AG04450 (cell line): ENCODE measurements around the gene OR5AP2. TPM values are rescaled to one million over a fixed set of nuclear protein-coding genes. Genes with fewer than 3 reads are reported as not detected.

Experiments
- CTCF ChIA-PET: fragments of 300-600, 350-600 bp; formaldehyde crosslinking; extraction: SDS; loops from one replicate; lab custom pipeline; 2022; ENCODE audit warnings: antibody characterized with exemption, inconsistent platforms; lab: Charles Lee
- POLR2A ChIA-PET: fragments of 350-600 bp; formaldehyde crosslinking; extraction: SDS; loops from one replicate; lab custom pipeline; 2021; ENCODE audit warnings: antibody characterized with exemption, inconsistent platforms; lab: Yijun Ruan, JAX
- DNase-seq: peaks from one replicate; pipeline ENCODE4 v3.0.0-alpha.2; 2011; ENCODE audit warnings: low read depth, low spot score
- H3K27ac ChIP-seq: one replicate; pipeline ENCODE4 v1.5.1; 2012; ENCODE audit warnings: low read depth, low read length, control low read depth
- H3K27me3 ChIP-seq: one replicate; pipeline ENCODE4 v1.6.0; 2012; ENCODE audit warnings: low read length; ENCODE audit not compliant: control insufficient read depth, insufficient read depth
- H3K4me3 ChIP-seq: 2 replicates; pipeline ENCODE4 v1.5.1; 2011; ENCODE audit warnings: mild to moderate bottlenecking, low read depth, low read length, control low read depth
- H3K9me3 ChIP-seq: 2 replicates; pipeline ENCODE4 v1.5.1; 2012; ENCODE audit warnings: low read length; ENCODE audit not compliant: control insufficient read depth, insufficient read depth
- polyA plus RNA-seq: library from polyadenylated mRNA; depleted of rRNA; stranded (reverse); fragments of >200 nt; gene quantifications from 2 replicates; pipeline ENCODE4 v1.2.3, GENCODE V29; 2011
- TF ChIP-seq, protein P1 (sequence below): IDR thresholded peaks from 2 replicates; pipeline ENCODE4 v1.5.1; 2011; ENCODE audit warnings: low read depth, low read length, control low read depth, inconsistent platforms

The OR5AP2 gene
- polyA plus RNA-seq, 1 experiment: not detected

DNA sequence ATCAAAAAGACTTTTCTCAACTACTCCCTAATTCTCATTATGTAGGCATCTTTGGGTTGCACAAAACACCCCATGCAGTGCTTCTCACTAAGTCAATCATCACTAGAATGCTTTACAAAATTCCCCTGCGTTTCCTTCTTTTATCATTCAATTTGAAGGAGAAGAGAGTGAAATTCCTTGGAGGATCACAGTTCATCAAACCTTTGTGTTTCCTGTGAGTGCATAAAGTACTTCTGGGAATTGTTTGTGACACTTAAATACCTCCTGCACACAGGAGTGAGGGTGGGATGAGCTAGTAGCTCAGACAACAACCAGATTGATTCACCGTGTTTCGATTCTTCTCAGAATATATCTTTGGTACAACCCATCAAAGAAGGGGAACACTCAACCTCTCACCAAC is 17.5 kb upstream of the OR5AP2 start:
- no peak for DNase-seq
- H3K9me3 ChIP-seq: peaks cover 7% of the 10 kb centered on the region
- ChIA-PET POLR2A (no interaction called here), CTCF (no interaction called here)
- H3K27me3 ChIP-seq: no peaks in the 10 kb centered on the region
- TF ChIP-seq, protein P1, sequence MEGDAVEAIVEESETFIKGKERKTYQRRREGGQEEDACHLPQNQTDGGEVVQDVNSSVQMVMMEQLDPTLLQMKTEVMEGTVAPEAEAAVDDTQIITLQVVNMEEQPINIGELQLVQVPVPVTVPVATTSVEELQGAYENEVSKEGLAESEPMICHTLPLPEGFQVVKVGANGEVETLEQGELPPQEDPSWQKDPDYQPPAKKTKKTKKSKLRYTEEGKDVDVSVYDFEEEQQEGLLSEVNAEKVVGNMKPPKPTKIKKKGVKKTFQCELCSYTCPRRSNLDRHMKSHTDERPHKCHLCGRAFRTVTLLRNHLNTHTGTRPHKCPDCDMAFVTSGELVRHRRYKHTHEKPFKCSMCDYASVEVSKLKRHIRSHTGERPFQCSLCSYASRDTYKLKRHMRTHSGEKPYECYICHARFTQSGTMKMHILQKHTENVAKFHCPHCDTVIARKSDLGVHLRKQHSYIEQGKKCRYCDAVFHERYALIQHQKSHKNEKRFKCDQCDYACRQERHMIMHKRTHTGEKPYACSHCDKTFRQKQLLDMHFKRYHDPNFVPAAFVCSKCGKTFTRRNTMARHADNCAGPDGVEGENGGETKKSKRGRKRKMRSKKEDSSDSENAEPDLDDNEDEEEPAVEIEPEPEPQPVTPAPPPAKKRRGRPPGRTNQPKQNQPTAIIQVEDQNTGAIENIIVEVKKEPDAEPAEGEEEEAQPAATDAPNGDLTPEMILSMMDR: no peak
- no peak overlapping the region for H3K4me3 ChIP-seq
- H3K27ac ChIP-seq: no peak overlapping the region

DNA sequence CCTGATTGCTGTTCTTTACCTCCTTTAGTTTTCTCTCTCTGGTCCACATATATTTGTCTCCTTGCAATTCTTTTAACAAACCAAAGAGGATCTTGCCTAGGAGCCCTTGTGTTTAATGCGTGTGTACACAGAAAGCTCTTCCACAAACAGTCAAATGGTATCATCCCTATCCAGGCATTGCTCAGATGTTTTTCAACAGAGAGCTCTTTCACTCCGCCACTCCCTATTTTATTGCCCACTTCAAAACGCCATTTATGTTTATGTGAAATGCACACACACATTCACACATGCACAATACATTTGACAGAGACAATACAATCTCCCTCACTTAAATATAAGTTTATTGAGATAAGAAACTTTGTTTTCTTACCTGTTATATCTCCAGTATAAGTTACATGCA is 4.7 kb downstream of the OR5AP2 start:
- TF ChIP-seq, protein P1: no peak
- CTCF ChIA-PET: no interaction called here
- H3K27ac ChIP-seq: no peak overlapping the region
- H3K27me3 ChIP-seq: no peaks in the 10 kb centered on the region
- POLR2A ChIA-PET: no interaction called here
- H3K9me3 ChIP-seq: peaks cover 11% of the 10 kb centered on the region
- H3K4me3 ChIP-seq: no peak overlapping the region
- DNase-seq: no peak

DNA sequence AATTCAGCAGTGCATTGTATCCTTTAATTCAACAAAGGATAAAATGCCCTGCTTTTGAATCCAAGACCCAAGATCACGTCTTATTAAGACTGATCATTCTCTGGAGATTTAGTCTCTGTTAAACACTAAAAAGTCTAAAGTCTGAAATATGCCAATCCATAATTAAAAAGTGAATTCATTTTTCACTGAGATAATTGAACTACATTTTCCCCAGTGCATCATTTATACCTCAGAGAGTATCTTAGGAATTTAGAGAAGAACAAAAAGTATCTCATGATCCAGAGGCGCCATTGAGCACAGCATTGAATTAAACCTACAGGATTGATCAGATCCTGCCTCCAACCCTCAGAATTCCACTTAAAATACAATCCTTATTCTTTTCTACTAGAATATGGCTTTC is 5.4 kb downstream of the OR5AP2 start:
- ChIA-PET CTCF (no interaction called here), POLR2A (no interaction called here)
- no peak overlapping the region for H3K4me3 ChIP-seq
- DNase-seq: no peak
- H3K27me3 ChIP-seq: no peaks in the 10 kb centered on the region
- TF ChIP-seq, protein P1: no peak
- no peak overlapping the region for H3K27ac ChIP-seq
- peaks cover 10% of the 10 kb centered on the region for H3K9me3 ChIP-seq

DNA sequence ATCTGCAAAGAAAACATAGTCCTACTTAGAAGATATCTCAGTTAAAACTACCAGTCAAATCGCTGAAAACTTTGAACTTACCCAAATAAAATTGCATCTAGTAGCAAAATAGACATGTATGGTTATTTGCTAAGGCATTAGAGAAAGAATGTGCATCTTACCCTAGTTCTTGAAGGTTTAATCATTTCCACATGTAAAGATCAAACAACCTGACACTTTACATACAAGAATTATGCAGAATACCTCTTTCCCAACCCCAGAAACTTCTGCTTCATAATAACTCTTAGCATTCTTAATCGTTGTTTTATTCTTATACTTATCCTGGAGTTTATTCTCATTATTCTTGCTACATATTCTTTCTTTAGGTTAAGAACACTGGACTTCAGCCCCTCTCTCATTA is 9.9 kb downstream of the OR5AP2 start:
- Histone ChIP-seq H3K9me3 (peaks cover 8% of the 10 kb centered on the region), H3K27me3 (no peaks in the 10 kb centered on the region), H3K27ac (no peak overlapping the region), H3K4me3 (no peak overlapping the region)
- DNase-seq: no peak
- ChIA-PET POLR2A (no interaction called here), CTCF (interaction anchor here (0.7 kb wide), 1 partner anchor 16 kb away, joined by 3 read pairs; no protein-coding TSS in a partner anchor)
- TF ChIP-seq, protein P1: no peak

DNA sequence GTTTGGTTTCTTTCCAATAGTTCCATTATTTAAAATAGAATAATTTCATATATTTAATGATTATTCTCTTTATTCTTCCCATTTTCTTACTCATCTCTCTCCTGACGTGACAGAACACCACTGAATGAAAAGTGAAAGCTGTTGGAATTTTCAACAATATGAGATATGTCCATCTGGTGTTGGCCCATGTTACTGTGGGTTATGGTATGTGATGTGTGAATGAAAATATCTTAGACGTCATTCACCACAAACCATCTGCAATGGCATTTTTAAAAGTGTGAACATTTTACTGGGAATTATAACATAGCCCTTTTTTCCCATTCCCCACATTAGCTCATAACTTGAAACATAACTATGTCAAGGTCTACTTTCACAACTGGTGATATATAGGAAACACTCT is 16.3 kb downstream of the OR5AP2 start:
- H3K27ac ChIP-seq: no peak overlapping the region
- H3K9me3 ChIP-seq: peaks cover 10% of the 10 kb centered on the region; the same call in 1 of the 2 replicates
- TF ChIP-seq, protein P1: no peak
- CTCF ChIA-PET: no interaction called here
- no peaks in the 10 kb centered on the region for H3K27me3 ChIP-seq
- no peak overlapping the region for H3K4me3 ChIP-seq
- POLR2A ChIA-PET: no interaction called here
- DNase-seq: no peak
